Hematopoietic multipotent progenitor cell treated with erythropoietin and hydrocortisone succinate and interleukin-3 and kit ligand, for 6 days (in vitro differentiated cells): ENCODE measurements around the gene RNF223.
"Not testable (repeated sequence)": the region's sequence is repeated elsewhere in the genome, so short reads cannot be mapped to it uniquely, and the experiment has no call there.

ENCODE experiments used
- DNase-seq: peaks from one replicate; pipeline ENCODE4 v3.0.0-alpha.2; 2015

The RNF223 gene

DNA sequence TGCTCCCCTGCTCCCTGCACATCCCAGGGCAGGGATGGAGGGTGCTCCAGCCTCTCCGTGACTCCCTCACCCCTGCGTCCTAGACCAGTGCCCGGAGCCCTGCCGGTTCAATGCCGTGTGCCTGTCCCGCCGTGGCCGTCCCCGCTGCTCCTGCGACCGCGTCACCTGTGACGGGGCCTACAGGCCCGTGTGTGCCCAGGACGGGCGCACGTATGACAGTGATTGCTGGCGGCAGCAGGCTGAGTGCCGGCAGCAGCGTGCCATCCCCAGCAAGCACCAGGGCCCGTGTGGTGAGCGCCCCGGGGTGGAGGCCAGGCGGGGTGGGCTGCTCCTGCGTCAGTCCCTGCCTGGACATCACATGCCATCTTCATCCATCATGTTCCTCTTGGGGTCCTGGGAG lies 32.2 kb downstream of the RNF223 start:
- no peak for DNase-seq

GRCh38 chr1:1041092-1041523 lies 33.0 kb downstream of the RNF223 start:
- no peak for DNase-seq

DNA sequence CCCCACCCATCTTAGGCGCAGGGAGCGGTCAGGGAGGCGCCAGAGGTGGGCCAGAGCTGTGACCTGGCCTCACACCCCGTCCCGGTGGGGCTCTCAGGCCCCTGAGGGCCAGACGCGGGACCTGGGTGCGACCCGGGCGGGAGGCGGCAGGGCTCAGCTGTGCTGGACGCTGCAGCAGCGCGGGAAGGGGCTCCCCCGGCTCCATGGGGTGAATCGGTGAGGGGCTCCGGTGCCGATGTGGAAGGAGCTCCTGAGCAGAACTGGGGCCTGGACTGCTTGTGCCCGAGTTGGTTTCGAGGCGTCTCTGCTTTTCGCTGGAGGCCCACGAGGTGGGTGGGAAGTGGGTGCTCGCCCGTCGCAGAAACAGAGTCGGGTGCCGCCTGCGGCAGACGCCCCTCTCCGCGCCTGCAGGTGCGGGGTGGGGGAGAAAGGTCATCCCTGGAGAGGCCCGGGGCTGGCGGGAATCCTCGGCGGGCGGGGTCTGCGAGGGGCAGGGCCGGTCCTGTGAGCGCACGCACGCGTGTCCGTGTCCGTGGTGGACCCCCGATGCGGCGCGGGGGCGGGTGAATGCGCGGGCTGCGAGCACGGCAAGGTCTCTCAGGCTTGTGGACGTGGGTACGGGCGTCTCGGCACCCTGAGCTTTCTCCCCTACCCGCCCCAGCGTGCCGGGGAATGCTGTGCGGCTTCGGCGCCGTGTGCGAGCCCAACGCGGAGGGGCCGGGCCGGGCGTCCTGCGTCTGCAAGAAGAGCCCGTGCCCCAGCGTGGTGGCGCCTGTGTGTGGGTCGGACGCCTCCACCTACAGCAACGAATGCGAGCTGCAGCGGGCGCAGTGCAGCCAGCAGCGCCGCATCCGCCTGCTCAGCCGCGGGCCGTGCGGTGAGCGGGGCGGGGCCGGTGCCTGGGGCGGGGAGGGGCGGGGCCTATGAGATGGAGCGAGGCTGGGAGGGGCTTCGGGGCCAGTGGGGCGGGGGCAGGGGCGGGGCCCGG lies 33.8 kb downstream of the RNF223 start:
- peak; percentile 88 for DNase-seq

DNA sequence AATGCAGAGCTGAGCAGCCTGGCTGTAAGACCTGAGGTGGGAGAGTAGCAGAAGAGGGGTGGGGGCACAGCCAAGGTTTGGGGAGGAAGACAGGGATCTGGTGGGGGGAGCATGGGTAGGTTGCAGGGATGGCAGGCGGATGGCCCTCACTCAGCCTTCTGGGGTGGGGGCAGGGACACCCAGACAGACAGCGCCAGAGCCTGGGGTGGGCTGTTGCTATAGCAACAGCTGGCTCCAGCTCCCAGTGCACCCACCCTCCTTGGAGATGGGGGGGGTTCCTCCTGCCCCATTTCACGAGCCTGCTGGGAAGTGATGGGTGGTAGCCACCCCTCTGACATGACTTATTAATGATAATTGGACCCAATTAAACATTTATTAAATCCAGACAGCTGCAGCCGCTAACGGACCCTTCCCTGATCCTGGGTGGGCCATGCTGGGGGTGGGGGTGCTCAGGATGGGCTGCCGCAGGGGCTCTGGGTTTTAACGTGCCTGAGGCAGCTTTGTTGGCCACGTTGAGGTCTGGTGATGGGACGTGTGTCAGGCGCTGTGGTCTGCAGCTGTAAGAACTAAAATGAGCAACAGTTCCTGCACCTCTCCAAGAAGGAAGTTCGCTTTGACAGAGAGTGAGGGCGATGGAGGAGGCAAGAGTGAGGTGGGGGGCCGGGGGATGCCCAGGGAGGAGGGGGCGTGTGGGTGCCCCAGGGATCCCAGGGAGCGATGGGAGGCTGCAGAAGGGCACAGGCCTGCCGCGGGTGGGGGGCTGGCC lies 34.8 kb downstream of the RNF223 start:
- no peak for DNase-seq

DNA sequence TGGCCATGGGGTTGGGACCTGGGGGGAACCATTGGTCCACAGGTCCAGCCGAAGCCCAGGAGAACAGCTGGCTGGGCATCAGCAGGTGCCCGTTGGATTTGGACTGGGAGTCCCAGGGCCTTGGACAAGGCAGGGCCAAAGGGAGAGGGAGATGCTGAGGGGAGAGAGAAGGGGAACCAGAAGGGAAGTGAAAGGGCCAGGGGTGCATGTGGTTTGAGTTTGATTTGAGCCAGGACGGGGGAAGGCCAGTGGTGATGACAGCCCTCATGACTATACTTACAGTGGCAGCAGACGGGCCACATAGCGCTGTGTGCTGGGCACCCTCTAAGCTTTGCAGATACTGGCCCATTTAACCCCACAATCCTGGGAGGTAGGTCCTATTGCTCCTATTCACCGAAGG lies 35.4 kb downstream of the RNF223 start:
- peak; percentile 40 for DNase-seq

DNA sequence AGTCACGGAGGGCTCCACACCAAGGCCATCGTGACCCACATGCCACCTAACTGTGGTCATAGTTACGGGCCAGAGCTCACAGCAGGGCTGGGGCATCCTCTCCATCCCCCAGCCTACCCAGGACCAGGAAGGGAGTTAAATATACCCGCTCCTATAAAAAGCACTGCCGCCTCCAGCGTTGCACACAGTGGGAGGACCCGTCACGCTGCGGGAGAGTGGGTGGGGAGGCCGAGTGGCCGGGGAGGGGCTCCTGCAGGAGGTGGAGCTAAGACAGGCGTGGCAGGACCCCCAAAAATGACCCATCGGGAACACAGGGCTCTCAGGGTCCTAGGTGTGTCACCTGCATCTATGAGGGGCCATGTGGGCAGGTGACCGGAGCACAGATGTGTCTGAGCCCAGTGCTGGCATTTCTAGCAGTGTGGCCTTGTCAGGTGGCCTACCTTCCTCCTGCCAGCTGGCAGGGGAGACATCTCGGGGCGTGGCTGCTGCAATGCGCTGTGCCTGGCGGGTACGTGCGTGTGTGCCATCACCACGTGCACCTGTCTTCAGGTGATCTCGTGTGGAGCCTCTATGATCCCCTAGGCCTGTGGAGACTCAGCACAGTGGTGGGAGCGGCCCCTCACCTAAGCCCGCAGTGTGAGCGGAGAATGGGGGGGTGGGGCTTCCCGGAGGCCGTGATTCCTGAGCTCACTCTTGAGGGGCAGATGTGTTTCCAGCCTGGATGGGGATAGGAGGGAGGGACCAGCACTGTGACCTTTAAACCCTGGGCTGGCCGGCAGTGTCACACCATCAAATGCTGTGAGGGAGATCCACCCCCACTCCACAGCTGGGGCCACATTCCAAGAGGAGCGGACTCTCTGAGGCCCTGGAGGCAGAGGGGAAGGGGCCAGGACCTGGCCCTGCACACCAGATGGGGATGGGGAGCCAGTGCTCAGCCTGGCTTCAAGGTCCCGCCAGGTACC lies 36.5 kb downstream of the RNF223 start:
- DNase-seq, result no peak

DNA sequence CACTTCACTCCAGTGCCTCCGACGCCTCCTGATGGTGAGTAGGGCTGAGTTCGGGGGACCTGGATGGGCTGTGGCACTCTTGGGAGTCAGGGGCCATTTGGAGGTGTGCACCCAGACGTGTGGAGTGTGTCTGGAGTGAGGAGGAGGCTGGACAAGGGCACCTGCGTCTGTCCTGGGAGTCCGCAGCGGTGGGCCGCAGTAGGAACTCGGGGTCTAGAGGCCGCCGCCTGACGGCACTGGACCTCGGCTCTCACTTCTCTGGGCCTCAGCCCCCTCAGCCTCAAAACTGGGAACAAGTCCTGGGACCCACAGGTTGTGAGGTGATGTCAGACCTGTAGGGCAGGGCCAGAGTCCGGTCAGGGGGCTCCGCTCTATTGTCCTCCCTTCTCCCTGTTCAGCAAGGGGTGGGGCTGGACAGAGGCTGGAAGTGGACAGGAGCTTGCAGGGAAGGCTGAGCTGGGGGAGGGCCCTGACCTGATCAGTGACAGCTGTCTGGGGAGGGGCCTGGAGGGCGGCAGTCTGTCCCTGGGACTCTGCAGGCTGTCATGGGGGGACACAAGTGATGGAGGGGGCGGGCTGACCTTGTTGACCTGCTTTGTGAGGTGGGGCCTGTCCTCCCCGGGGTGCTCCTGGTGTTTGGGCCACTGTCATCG lies 38.7 kb downstream of the RNF223 start:
- no peak for DNase-seq

- no peak for DNase-seq
Measured at GRCh38 chr1:1034439-1034781, 39.7 kb downstream of the RNF223 start.

- DNase-seq, result no peak
Measured at GRCh38 chr1:1033731-1034438, 40.2 kb downstream of the RNF223 start.

GRCh38 chr1:1033009-1033587 lies 41.0 kb downstream of the RNF223 start:
- peak; percentile 89 for DNase-seq

DNA sequence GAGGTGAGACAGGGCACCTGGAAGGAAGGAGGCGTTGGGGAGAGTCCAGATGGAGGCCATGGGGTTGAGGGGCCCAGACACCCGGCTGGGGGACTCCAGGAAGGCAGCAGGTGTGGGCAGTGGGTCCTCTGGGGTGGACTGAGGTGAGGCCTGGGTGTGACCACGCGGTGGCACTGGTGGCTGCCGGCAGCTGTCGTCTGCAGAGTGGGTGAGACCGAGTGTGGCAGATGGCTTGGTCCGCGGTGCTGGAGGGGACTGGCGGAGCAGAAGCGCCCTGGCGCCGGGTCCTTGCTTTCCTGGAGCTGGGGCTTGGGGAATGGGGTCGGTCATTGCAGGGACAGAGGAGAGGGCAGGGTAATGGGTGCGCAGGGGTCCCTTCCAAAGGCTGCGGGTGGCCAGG lies 41.7 kb downstream of the RNF223 start:
- DNase-seq, result peak; percentile 47

- DNase-seq, result no peak
Measured at GRCh38 chr1:1031659-1032235, 42.4 kb downstream of the RNF223 start.

DNA sequence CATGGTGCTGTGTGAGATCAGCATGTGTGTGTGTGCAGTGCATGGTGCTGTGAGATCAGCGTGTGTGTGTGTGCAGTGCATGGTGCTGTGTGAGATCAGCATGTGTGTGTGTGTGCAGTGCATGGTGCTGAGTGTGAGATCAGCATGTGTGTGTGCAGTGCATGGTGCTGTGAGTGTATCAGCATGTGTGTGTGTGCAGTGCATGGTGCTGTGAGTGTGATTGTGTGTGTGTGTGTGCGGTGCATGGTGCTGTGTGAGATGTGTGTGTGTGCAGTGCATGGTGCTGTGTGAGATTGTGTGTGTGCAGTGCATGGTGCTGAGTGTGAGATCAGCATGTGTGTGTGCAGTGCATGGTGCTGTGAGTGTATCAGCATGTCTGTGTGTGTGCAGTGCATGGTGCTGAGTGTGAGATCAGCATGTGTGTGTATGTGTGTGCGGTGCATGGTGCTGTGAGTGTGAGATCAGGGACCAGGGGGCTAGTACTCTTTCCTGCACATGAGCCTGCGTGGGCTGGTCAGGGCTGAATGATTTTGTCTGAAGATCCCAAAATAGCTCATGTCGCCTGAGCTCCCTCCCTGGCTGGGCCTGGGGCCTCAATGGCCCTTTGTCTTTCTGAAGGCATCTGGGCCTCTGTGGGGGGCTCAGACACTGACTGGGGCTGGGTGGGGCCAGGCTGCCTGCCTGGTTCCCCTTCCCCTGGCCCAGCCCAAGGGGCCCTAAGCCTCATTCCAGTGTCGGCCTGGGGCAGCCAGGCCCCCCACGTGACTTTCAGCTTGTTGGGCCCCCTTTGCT lies 43.0 kb downstream of the RNF223 start:
- DNase-seq, result not testable (repeated sequence)

DNA sequence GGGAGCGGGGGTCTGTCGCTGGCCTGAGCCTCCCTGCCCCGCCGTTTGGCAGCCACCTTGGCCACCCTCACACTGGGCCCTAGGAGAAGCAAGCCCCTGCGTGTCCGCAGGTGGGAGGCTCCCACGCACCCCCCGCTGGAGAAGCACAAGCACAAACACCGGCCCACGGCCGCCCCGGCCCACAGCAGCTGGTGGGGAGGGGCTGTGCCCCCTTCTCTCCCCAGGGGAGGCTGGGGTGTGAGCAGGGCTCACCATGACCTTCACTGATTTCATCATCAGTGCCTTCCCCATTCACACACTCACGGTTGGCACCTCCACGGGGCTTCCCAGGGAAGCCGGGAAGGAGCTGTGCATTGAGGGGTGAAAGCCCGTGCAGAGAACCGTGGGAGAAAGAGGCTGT lies 46.3 kb downstream of the RNF223 start:
- no peak for DNase-seq

DNA sequence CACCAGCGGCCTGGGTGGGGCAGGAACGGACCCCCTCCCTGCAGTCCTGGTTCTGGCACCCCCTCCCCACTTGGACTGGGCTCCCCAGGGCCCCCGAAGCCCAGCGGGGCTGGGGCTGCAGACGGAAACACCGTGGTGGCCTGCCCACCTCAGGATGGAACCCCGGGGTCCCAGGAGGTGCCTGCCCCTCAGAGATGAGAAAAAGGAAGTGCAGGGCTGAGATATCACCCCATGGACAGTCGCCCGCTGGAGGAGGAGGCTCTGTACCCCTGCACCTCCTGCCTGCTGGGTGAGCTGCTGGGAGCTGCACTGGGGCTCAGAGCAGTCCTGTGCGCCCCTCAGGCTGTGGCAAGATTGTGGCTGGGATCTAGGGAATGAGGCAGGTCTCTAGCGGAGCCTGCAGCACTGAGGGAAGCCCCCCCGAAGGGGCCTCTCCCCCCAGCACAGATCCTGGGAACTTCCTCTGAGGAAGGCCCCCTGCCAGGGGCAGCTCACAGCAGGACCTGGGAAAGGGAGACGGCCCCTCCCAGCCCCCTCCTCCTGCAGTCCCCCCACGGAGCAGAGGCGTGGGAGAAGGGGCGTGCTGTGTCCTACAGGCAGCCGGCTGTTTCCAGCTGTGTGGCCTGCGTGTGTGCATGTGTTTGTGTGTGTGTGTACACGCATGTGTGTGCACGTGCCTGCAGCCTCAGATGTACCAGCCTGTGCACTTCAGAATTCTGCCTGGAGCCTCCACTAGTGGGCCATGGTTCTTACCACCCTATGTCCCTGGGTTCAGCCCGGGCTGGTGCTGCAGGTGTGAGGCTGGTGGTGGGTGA lies 47.3 kb downstream of the RNF223 start:
- DNase-seq, result no peak

GRCh38 chr1:1025730-1026129 lies 48.4 kb downstream of the RNF223 start:
- DNase-seq, result no peak

GRCh38 chr1:1024771-1025699 lies 49.1 kb downstream of the RNF223 start:
- peak; percentile 55 for DNase-seq
